Upper lobe of right lung (tissue), 1 donor: ENCODE data around the gene CA6. TPM values are rescaled to one million over a fixed set of nuclear protein-coding genes. Genes with fewer than 3 reads are reported as not detected.
A peak's percentile ranks its signal among the peaks of the same experiment; 100 is the strongest.

Experiments used
- ATAC-seq: fragments of 200-7000 bp; cut with Tn5 transposase; one replicate; pipeline ENCODE4 v1.9.1; 2020; ENCODE audit warnings: mild to moderate bottlenecking, moderate library complexity
- DNase-seq: peaks from one replicate; pipeline ENCODE4 v3.0.0-alpha.2; 2020
- H3K27ac ChIP-seq: fragments of 200-600 bp; one replicate; pipeline ENCODE4 v1.8.0; 2022
- H3K27me3 ChIP-seq: fragments of 200-600 bp; one replicate; pipeline ENCODE4 v1.8.0; 2022; ENCODE audit warnings: mild to moderate bottlenecking
- H3K36me3 ChIP-seq: fragments of 200-600 bp; one replicate; pipeline ENCODE4 v1.8.0; 2022
- H3K4me1 ChIP-seq: fragments of 200-600 bp; one replicate; pipeline ENCODE4 v1.8.0; 2022
- H3K4me3 ChIP-seq: fragments of 200-600 bp; one replicate; pipeline ENCODE4 v1.8.0; 2022; ENCODE audit warnings: mild to moderate bottlenecking
- H3K9me3 ChIP-seq: fragments of 200-600 bp; one replicate; pipeline ENCODE4 v1.8.0; 2022
- CTCF ChIP-seq: fragments of 200-600 bp; IDR thresholded peaks from one replicate; pipeline ENCODE4 v1.8.0; 2022; ENCODE audit warnings: antibody characterized with exemption
- intact Hi-C: fragments of 100-400 bp; cut with DNase I; formaldehyde crosslinking; loops from one replicate; pipeline ENCODE4 v1.11.0; 2022
- total RNA-seq: library from RNA; stranded (reverse); fragmentation: NEBNext Ultra II Directional; extraction: Animal tissue kit (Norgen Biotek cat#: 25700); gene quantifications from one replicate; pipeline ENCODE4 v1.2.1, GENCODE V29; 2021
- donor health status: DM: no; HTN: yes; CAD: no; lungs with severe emphysema.

Gene CA6
- total RNA-seq, 1 donor from 2014 or later, result not detected

GRCh38 chr1:8984203-8984602 is 38.5 kb downstream of the CA6 start:
- H3K27ac ChIP-seq, result no peak overlapping the region
- H3K4me1 ChIP-seq, result peaks cover 13% of the 10 kb centered on the region
- no peak for TF ChIP-seq CTCF
- no peak for ATAC-seq
- no peaks in the 10 kb centered on the region for H3K27me3 ChIP-seq
- H3K36me3 ChIP-seq, result no peaks in the 10 kb centered on the region
- DNase-seq, result no peak
- no peaks in the 10 kb centered on the region for H3K9me3 ChIP-seq
- intact Hi-C loops, result no loop called here
- H3K4me3 ChIP-seq, result no peak overlapping the region

- Histone ChIP-seq H3K36me3 (no peaks in the 10 kb centered on the region), H3K4me1 (peaks cover 13% of the 10 kb centered on the region), H3K27me3 (no peaks in the 10 kb centered on the region), H3K4me3 (no peak overlapping the region), H3K27ac (no peak overlapping the region), H3K9me3 (no peaks in the 10 kb centered on the region)
- DNase-seq (no peak), ATAC-seq (no peak)
- TF ChIP-seq CTCF, result no peak
- intact Hi-C loops, result loop anchor here (5.0 kb wide), 1 partner anchor 68 kb away; no protein-coding TSS in a partner anchor
These were observed 39.3 kb downstream of the CA6 start for GRCh38 chr1:8984990-8985389.

- Histone ChIP-seq H3K27ac (no peak overlapping the region), H3K36me3 (no peaks in the 10 kb centered on the region), H3K27me3 (no peaks in the 10 kb centered on the region), H3K4me3 (no peak overlapping the region), H3K4me1 (peaks cover 13% of the 10 kb centered on the region), H3K9me3 (no peaks in the 10 kb centered on the region)
- intact Hi-C loops, result loop anchor here (5.0 kb wide), 1 partner anchor 69 kb away; no protein-coding TSS in a partner anchor
- no peak for TF ChIP-seq CTCF
- DNase-seq (peak; percentile 77), ATAC-seq (peak; percentile 76)
These were observed 40.5 kb downstream of the CA6 start for GRCh38 chr1:8985915-8986813.

GRCh38 chr1:8986814-8987190 is 41.1 kb downstream of the CA6 start:
- no peak for TF ChIP-seq CTCF
- intact Hi-C loops, result loop anchor here (5.0 kb wide), 1 partner anchor 70 kb away; no protein-coding TSS in a partner anchor
- H3K4me1 ChIP-seq, result peaks cover 13% of the 10 kb centered on the region
- H3K36me3 ChIP-seq, result no peaks in the 10 kb centered on the region
- no peaks in the 10 kb centered on the region for H3K9me3 ChIP-seq
- H3K4me3 ChIP-seq, result no peak overlapping the region
- DNase-seq (no peak), ATAC-seq (no peak)
- H3K27me3 ChIP-seq, result no peaks in the 10 kb centered on the region
- H3K27ac ChIP-seq, result no peak overlapping the region

- ATAC-seq, result peak; percentile 87
- H3K27me3 ChIP-seq, result no peaks in the 10 kb centered on the region
- H3K27ac ChIP-seq, result peak overlapping the region; percentile 6
- H3K9me3 ChIP-seq, result no peaks in the 10 kb centered on the region
- H3K36me3 ChIP-seq, result no peaks in the 10 kb centered on the region
- H3K4me1 ChIP-seq, result peaks cover 13% of the 10 kb centered on the region
- peak; percentile 74 for DNase-seq
- H3K4me3 ChIP-seq, result no peak overlapping the region
- intact Hi-C loops, result loop anchor here (5.0 kb wide), 1 partner anchor 71 kb away; no protein-coding TSS in a partner anchor
- TF ChIP-seq CTCF, result peak; percentile 94
These were observed 42.4 kb downstream of the CA6 start for GRCh38 chr1:8987881-8988617.
